ENCODE measurements around the gene MAP4K4. TPM values are rescaled to one million over a fixed set of nuclear protein-coding genes. Genes with fewer than 3 reads are reported as not detected.
"Not testable (repeated sequence)": the region's sequence is repeated elsewhere in the genome, so short reads cannot be mapped to it uniquely, and the experiment has no call there.

The MAP4K4 gene
- total RNA-seq, 1 experiment from 2014 or later, result 162 TPM

DNA sequence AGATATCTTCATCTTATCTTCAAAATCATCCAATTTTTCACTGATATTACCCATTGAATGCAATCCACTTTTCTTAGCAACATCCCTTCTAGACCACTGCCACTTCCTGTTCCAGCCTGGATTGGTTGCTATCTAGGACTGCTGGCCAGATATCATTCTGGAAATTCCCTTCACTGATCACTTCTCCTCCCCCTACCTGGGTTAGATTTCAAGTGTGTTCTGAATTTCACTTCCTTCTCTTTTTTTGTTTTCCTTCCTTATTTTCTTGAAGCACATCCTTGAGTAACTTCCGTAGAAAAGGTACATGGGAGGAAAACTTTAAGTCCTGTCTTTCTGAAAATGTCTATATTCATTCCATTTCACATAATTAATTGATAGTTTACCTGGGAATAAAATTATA lies 212.3 kb downstream of the MAP4K4 start:
- CTCF ChIA-PET, result no interaction called here
- Mint-ChIP-seq H3K27me3 (ENCODE audit: insufficient read depth, unreplicated experiment) (no peaks in the 10 kb centered on the region), H3K4me3 (ENCODE audit: unreplicated experiment) (no peak overlapping the region), H3K9me3 (ENCODE audit: unreplicated experiment) (peaks cover 12% of the 10 kb centered on the region), H3K36me3 (ENCODE audit: insufficient read depth, unreplicated experiment) (no peaks in the 10 kb centered on the region), H3K27ac (ENCODE audit: low read depth, unreplicated experiment) (no peak overlapping the region), H3K4me1 (ENCODE audit: insufficient read depth, unreplicated experiment) (no peaks in the 10 kb centered on the region)
- TF ChIP-seq, protein P1, sequence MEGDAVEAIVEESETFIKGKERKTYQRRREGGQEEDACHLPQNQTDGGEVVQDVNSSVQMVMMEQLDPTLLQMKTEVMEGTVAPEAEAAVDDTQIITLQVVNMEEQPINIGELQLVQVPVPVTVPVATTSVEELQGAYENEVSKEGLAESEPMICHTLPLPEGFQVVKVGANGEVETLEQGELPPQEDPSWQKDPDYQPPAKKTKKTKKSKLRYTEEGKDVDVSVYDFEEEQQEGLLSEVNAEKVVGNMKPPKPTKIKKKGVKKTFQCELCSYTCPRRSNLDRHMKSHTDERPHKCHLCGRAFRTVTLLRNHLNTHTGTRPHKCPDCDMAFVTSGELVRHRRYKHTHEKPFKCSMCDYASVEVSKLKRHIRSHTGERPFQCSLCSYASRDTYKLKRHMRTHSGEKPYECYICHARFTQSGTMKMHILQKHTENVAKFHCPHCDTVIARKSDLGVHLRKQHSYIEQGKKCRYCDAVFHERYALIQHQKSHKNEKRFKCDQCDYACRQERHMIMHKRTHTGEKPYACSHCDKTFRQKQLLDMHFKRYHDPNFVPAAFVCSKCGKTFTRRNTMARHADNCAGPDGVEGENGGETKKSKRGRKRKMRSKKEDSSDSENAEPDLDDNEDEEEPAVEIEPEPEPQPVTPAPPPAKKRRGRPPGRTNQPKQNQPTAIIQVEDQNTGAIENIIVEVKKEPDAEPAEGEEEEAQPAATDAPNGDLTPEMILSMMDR (IDR thresholded peaks at IDR 0.05; ENCODE audit: unreplicated experiment), result no peak
- BruUV-seq (replicated peaks), result no TSS peak
- intact Hi-C loops (cut with micrococcal nuclease), result no loop called here
- POLR2A ChIA-PET, result no interaction called here
- DNase-seq (ENCODE audit: unreplicated experiment), result no peak

DNA sequence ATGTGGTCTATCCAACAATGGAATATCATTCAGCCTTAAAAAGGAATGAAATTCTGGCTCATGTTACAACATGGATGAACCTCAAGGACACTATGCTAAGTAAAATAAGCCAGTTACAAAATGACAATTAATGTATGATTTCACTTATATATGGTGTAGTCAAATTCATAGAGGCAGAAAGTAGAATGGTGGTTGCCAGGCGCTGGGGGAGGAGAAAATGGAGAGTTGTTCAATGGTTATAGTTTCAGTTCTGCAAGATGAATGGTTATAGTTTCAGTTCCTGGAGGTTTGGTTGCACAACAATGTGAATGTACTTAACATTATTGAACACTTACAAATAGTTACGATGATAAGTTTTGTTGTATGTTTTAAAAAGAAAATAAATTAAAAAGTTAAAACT lies 215.0 kb downstream of the MAP4K4 start:
- no TSS peak for BruUV-seq (replicated peaks)
- intact Hi-C loops (cut with micrococcal nuclease), result no loop called here
- H3K36me3 Mint-ChIP-seq (ENCODE audit: insufficient read depth, unreplicated experiment), result no peaks in the 10 kb centered on the region
- peaks cover 12% of the 10 kb centered on the region for H3K9me3 Mint-ChIP-seq (ENCODE audit: unreplicated experiment)
- H3K27ac Mint-ChIP-seq (ENCODE audit: low read depth, unreplicated experiment), result no peak overlapping the region
- H3K4me1 Mint-ChIP-seq (ENCODE audit: insufficient read depth, unreplicated experiment), result no peaks in the 10 kb centered on the region
- TF ChIP-seq, protein P1 (IDR thresholded peaks at IDR 0.05; ENCODE audit: unreplicated experiment), result no peak
- no peak for DNase-seq (ENCODE audit: unreplicated experiment)
- H3K27me3 Mint-ChIP-seq (ENCODE audit: insufficient read depth, unreplicated experiment), result no peaks in the 10 kb centered on the region
- H3K4me3 Mint-ChIP-seq (ENCODE audit: unreplicated experiment), result no peak overlapping the region
- CTCF ChIA-PET, result interaction anchor here (1.0 kb wide), 1 partner anchor 9 kb away, joined by 6 read pairs; no protein-coding TSS in a partner anchor
- POLR2A ChIA-PET, result interaction anchor here (1.4 kb wide), 1 partner anchor 55 kb away, joined by 3 read pairs; no protein-coding TSS in a partner anchor

DNA sequence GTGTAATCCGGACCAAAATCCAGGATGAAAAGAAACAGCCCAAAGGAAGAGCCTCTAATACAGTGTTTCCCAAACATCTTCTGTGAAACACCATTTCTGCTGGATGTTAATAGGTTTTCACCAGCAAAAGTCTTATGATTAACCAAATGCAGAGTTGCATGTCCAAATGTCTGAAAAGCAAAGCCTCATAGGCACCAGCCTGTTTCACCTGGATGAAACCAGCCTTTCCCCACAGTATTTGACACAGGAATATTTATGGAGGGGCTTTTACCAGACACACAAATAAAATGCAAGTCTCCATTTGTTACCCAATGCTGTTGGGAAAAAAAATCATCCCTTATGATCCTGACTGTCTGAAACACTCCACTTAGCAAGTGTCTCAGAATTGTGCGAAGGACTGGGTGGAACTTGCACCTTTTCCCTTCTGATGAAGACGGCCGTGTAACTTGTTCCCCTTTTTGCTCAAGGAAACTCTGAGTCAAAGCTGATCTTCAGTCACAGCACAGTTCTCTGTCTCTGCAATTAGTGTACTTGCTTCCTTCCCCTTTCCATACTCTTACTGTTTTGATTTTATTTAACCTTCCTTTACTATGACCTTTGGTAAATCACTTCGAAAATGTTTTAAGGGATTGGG lies 223.9 kb downstream of the MAP4K4 start:
- Mint-ChIP-seq H3K36me3 (ENCODE audit: insufficient read depth, unreplicated experiment) (no peaks in the 10 kb centered on the region), H3K27me3 (ENCODE audit: insufficient read depth, unreplicated experiment) (no peaks in the 10 kb centered on the region), H3K4me3 (ENCODE audit: unreplicated experiment) (no peak overlapping the region), H3K4me1 (ENCODE audit: insufficient read depth, unreplicated experiment) (no peaks in the 10 kb centered on the region), H3K27ac (ENCODE audit: low read depth, unreplicated experiment) (no peak overlapping the region), H3K9me3 (ENCODE audit: unreplicated experiment) (peaks cover 5% of the 10 kb centered on the region)
- intact Hi-C loops (cut with micrococcal nuclease), result no loop called here
- TF ChIP-seq, protein P1 (IDR thresholded peaks at IDR 0.05; ENCODE audit: unreplicated experiment), result no peak
- ChIA-PET POLR2A (interaction anchor here (0.9 kb wide), 1 partner anchor 47 kb away, joined by 4 read pairs; no protein-coding TSS in a partner anchor), CTCF (no interaction called here)
- BruUV-seq (replicated peaks), result no TSS peak
- no peak for DNase-seq (ENCODE audit: unreplicated experiment)

GRCh38 chr2:101921953-101922325 lies 224.4 kb downstream of the MAP4K4 start:
- no peak for DNase-seq (ENCODE audit: unreplicated experiment)
- Mint-ChIP-seq H3K36me3 (ENCODE audit: insufficient read depth, unreplicated experiment) (no peaks in the 10 kb centered on the region), H3K4me1 (ENCODE audit: insufficient read depth, unreplicated experiment) (no peaks in the 10 kb centered on the region), H3K27me3 (ENCODE audit: insufficient read depth, unreplicated experiment) (no peaks in the 10 kb centered on the region), H3K4me3 (ENCODE audit: unreplicated experiment) (no peak overlapping the region), H3K9me3 (ENCODE audit: unreplicated experiment) (peaks cover 10% of the 10 kb centered on the region), H3K27ac (ENCODE audit: low read depth, unreplicated experiment) (no peak overlapping the region)
- POLR2A ChIA-PET, result interaction anchor here (0.9 kb wide), 1 partner anchor 46 kb away, joined by 4 read pairs; no protein-coding TSS in a partner anchor
- CTCF ChIA-PET, result no interaction called here
- no TSS peak for BruUV-seq (replicated peaks)
- intact Hi-C loops (cut with micrococcal nuclease), result no loop called here
- TF ChIP-seq, protein P1 (IDR thresholded peaks at IDR 0.05; ENCODE audit: unreplicated experiment), result no peak

- intact Hi-C loops (cut with micrococcal nuclease); H3K4me1 Mint-ChIP-seq (ENCODE audit: insufficient read depth, unreplicated experiment); BruUV-seq (replicated peaks); DNase-seq (ENCODE audit: unreplicated experiment); H3K27me3 Mint-ChIP-seq (ENCODE audit: insufficient read depth, unreplicated experiment); H3K27ac Mint-ChIP-seq (ENCODE audit: low read depth, unreplicated experiment); CTCF ChIA-PET; H3K4me3 Mint-ChIP-seq (ENCODE audit: unreplicated experiment); POLR2A ChIA-PET; H3K36me3 Mint-ChIP-seq (ENCODE audit: insufficient read depth, unreplicated experiment): not testable (repeated sequence)
- peaks cover 20% of the 10 kb centered on the region for H3K9me3 Mint-ChIP-seq (ENCODE audit: unreplicated experiment)
Measured at GRCh38 chr2:101924311-101924710, 226.8 kb downstream of the MAP4K4 start.

All from MCF 10A (cell line).